Memory B cell (primary cell): ENCODE measurements around the gene GATAD2A.

Source experiments
- ATAC-seq: fragments of 150-1000 bp; cut with Tn5 transposase; 2 replicates; pipeline ENCODE4 v1.10.0; 2021; ENCODE audit warnings: low read depth, mild to moderate bottlenecking, moderate library complexity
- DNase-seq, 2 donors: peaks; one replicate each; pipeline ENCODE4 v3.0.0; 2022; ENCODE audit warnings: low spot score in 2 of 2
- H3K27ac Mint-ChIP-seq: one replicate; pipeline ENCODE4 v1.8.0; 2022; ENCODE audit warnings: mild to moderate bottlenecking, moderate library complexity, mixed read lengths
- H3K27me3 Mint-ChIP-seq: one replicate; pipeline ENCODE4 v1.8.0; 2022; ENCODE audit warnings: mixed read lengths
- H3K36me3 Mint-ChIP-seq: one replicate; pipeline ENCODE4 v1.8.0; 2022; ENCODE audit warnings: mild to moderate bottlenecking, mixed read lengths
- H3K4me1 Mint-ChIP-seq: one replicate; pipeline ENCODE4 v1.8.0; 2022; ENCODE audit warnings: mixed read lengths
- H3K4me3 Mint-ChIP-seq: one replicate; pipeline ENCODE4 v1.8.0; 2022; ENCODE audit warnings: mild to moderate bottlenecking, moderate library complexity, mixed read lengths
- H3K9me3 Mint-ChIP-seq: one replicate; pipeline ENCODE4 v1.8.0; 2022; ENCODE audit warnings: mixed read lengths

The GATAD2A gene

GRCh38 chr19:19539698-19540063 is 134.2 kb downstream of the GATAD2A start:
- no peak for DNase-seq

GRCh38 chr19:19540064-19540714 is 134.7 kb downstream of the GATAD2A start:
- peaks cover 17% of the 10 kb centered on the region for H3K4me1 Mint-ChIP-seq
- peak overlapping the region; percentile 62 for H3K4me3 Mint-ChIP-seq
- H3K27me3 Mint-ChIP-seq: peaks cover 23% of the 10 kb centered on the region
- no peaks in the 10 kb centered on the region for H3K9me3 Mint-ChIP-seq
- H3K36me3 Mint-ChIP-seq: no peaks in the 10 kb centered on the region
- ATAC-seq (peak; percentile 30), DNase-seq (peak in 1 of 2 donors; percentile 25)
- H3K27ac Mint-ChIP-seq: no peak overlapping the region

More at GRCh38 chr19:19539698-19540063, 134.2 kb downstream of the GATAD2A start:
- no peaks in the 10 kb centered on the region for H3K36me3 Mint-ChIP-seq
- peaks cover 17% of the 10 kb centered on the region for H3K4me1 Mint-ChIP-seq
- no peak for ATAC-seq
- H3K4me3 Mint-ChIP-seq: peak overlapping the region; percentile 11
- no peak overlapping the region for H3K27ac Mint-ChIP-seq
- H3K9me3 Mint-ChIP-seq: no peaks in the 10 kb centered on the region
- H3K27me3 Mint-ChIP-seq: peaks cover 23% of the 10 kb centered on the region

- Mint-ChIP-seq H3K27ac (no peak overlapping the region), H3K36me3 (no peaks in the 10 kb centered on the region), H3K4me1 (peaks cover 17% of the 10 kb centered on the region), H3K27me3 (peaks cover 23% of the 10 kb centered on the region), H3K4me3 (peak overlapping the region; percentile 62), H3K9me3 (no peaks in the 10 kb centered on the region)
- ATAC-seq: peak; percentile 77
- DNase-seq: peak; percentile 58 to 64
Observed at GRCh38 chr19:19540715-19541515, 135.4 kb downstream of the GATAD2A start.

DNA sequence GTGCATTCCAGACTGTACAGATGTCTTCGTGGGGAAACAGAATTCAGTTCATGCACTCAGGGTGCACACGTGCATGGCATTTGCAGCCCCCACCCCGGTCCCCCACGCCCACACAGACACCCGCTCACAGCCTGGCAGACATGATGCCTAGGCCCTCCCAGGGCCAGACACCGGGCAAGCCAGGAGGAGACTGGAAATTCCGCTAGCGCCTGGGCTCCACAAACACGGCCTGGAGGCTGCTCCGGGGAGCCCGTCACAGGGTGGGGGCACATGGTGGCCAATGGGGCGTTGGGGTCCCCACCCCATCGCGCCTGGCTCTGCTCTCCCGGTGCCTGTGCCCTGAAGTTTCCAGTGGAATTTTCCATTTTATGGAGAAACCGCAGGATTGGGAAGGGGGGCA is 136.1 kb downstream of the GATAD2A start:
- ATAC-seq: no peak
- Mint-ChIP-seq H3K4me3 (no peak overlapping the region), H3K27ac (no peak overlapping the region), H3K9me3 (no peaks in the 10 kb centered on the region), H3K36me3 (no peaks in the 10 kb centered on the region), H3K4me1 (peaks cover 17% of the 10 kb centered on the region), H3K27me3 (peaks cover 23% of the 10 kb centered on the region)
- DNase-seq: no peak

- peaks cover 17% of the 10 kb centered on the region for H3K4me1 Mint-ChIP-seq
- H3K36me3 Mint-ChIP-seq: no peaks in the 10 kb centered on the region
- no peak overlapping the region for H3K4me3 Mint-ChIP-seq
- ATAC-seq (no peak), DNase-seq (no peak)
- no peak overlapping the region for H3K27ac Mint-ChIP-seq
- H3K27me3 Mint-ChIP-seq: peaks cover 25% of the 10 kb centered on the region
- H3K9me3 Mint-ChIP-seq: no peaks in the 10 kb centered on the region
Observed at GRCh38 chr19:19542507-19542906, 137.0 kb downstream of the GATAD2A start.

DNA sequence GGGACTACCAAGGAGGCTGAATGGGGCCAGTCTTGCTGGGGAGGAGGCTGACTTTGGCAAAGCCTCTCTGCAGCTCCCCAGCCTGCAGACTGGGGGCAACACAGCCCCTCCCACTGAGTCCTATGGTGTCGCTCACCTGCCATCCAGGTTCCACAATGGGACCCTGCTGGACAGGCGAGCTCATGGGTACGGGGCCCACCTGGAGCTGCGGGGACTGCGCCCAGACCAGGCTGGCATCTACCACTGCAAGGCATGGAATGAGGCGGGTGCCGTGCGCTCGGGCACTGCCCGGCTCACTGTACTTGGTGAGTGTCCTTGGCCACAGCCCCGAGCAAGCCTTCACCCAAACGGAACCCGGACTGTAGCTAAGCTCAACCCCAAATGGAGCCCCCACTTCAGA is 137.6 kb downstream of the GATAD2A start:
- Mint-ChIP-seq H3K4me1 (peaks cover 13% of the 10 kb centered on the region), H3K27me3 (peaks cover 23% of the 10 kb centered on the region), H3K27ac (no peak overlapping the region), H3K4me3 (no peak overlapping the region), H3K36me3 (no peaks in the 10 kb centered on the region), H3K9me3 (no peaks in the 10 kb centered on the region)
- ATAC-seq (no peak), DNase-seq (no peak)

DNA sequence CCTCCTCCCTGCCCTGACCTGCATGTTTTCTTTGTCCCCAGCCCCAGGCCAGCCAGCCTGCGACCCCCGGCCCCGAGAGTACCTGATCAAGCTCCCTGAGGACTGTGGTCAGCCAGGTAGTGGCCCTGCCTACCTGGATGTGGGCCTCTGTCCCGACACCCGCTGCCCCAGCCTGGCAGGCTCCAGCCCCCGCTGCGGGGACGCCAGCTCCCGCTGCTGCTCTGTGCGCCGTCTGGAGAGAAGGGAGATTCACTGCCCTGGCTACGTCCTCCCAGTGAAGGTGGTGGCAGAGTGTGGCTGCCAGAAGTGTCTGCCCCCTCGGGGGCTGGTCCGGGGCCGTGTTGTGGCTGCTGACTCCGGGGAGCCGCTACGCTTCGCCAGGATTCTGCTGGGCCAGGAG is 138.2 kb downstream of the GATAD2A start:
- Mint-ChIP-seq H3K36me3 (no peaks in the 10 kb centered on the region), H3K4me3 (no peak overlapping the region), H3K9me3 (no peaks in the 10 kb centered on the region), H3K27ac (no peak overlapping the region), H3K27me3 (peaks cover 21% of the 10 kb centered on the region), H3K4me1 (peaks cover 10% of the 10 kb centered on the region)
- DNase-seq (no peak), ATAC-seq (no peak)

GRCh38 chr19:19544257-19544953 is 138.9 kb downstream of the GATAD2A start:
- H3K4me3 Mint-ChIP-seq: no peak overlapping the region
- H3K36me3 Mint-ChIP-seq: no peaks in the 10 kb centered on the region
- ATAC-seq (no peak), DNase-seq (no peak)
- peaks cover 21% of the 10 kb centered on the region for H3K27me3 Mint-ChIP-seq
- H3K4me1 Mint-ChIP-seq: peaks cover 6% of the 10 kb centered on the region
- no peaks in the 10 kb centered on the region for H3K9me3 Mint-ChIP-seq
- no peak overlapping the region for H3K27ac Mint-ChIP-seq

DNA sequence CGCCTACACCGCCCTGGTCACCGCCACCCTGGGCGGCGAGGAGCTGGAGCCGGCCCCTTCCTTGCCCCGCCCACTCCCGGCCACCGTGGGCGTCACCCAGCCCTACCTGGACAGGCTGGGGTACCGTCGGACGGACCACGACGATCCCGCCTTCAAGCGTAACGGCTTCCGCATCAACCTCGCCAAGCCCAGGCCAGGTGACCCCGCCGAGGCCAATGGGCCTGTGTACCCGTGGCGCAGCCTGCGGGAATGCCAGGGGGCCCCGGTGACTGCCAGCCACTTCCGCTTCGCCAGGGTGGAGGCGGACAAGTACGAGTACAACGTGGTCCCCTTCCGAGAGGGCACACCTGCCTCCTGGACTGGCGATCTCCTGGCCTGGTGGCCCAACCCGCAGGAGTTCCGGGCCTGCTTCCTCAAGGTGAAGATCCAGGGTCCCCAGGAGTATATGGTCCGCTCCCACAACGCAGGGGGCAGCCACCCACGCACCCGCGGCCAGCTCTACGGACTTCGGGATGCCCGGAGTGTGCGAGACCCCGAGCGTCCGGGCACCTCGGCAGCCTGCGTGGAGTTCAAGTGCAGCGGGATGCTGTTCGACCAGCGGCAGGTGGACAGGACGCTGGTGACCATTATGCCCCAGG is 139.6 kb downstream of the GATAD2A start:
- Mint-ChIP-seq H3K9me3 (no peaks in the 10 kb centered on the region), H3K36me3 (no peaks in the 10 kb centered on the region), H3K27ac (no peak overlapping the region), H3K4me3 (no peak overlapping the region), H3K27me3 (peaks cover 26% of the 10 kb centered on the region), H3K4me1 (peaks cover 6% of the 10 kb centered on the region)
- ATAC-seq (no peak), DNase-seq (no peak)

DNA sequence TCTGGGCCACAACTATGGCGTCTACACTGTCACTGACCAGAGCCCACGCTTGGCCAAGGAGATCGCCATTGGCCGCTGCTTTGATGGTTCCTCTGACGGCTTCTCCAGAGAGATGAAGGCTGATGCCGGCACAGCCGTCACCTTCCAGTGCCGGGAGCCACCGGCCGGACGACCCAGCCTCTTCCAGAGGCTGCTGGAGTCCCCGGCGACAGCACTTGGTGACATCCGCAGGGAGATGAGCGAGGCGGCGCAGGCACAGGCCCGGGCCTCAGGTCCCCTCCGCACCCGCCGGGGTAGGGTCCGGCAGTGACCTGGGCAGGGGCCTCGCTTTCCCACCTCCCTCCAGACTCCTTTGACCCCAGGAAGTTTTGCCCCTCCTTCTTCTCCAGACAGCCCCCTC is 140.2 kb downstream of the GATAD2A start:
- Mint-ChIP-seq H3K27ac (no peak overlapping the region), H3K27me3 (peaks cover 25% of the 10 kb centered on the region), H3K4me3 (no peak overlapping the region), H3K36me3 (no peaks in the 10 kb centered on the region), H3K4me1 (peaks cover 4% of the 10 kb centered on the region), H3K9me3 (no peaks in the 10 kb centered on the region)
- DNase-seq (no peak), ATAC-seq (no peak)

DNA sequence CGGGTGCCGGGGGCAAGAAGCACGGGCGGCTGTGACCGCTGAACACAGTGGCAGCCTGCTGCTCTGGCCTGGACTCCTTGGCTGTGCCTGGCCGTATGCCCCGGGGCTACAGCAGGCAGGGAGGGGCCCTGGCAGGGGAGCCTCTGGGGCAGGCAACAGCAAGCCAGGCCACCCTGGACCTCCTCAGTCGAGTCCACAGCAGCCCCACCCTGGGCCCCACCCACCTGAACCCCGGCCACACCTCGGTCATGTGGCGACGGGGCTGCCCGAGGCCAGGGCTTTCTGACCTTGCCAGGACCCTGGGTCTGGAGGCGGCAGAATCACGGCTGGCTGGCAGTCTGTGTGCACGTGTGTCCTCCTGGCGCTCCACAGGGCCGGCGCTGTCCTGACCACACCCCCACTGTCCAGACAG is 141.3 kb downstream of the GATAD2A start:
- Mint-ChIP-seq H3K27me3 (peaks cover 20% of the 10 kb centered on the region), H3K36me3 (no peaks in the 10 kb centered on the region), H3K4me3 (no peak overlapping the region), H3K4me1 (peaks cover 3% of the 10 kb centered on the region), H3K9me3 (no peaks in the 10 kb centered on the region), H3K27ac (no peak overlapping the region)
- no peak for ATAC-seq
- DNase-seq: no peak

DNA sequence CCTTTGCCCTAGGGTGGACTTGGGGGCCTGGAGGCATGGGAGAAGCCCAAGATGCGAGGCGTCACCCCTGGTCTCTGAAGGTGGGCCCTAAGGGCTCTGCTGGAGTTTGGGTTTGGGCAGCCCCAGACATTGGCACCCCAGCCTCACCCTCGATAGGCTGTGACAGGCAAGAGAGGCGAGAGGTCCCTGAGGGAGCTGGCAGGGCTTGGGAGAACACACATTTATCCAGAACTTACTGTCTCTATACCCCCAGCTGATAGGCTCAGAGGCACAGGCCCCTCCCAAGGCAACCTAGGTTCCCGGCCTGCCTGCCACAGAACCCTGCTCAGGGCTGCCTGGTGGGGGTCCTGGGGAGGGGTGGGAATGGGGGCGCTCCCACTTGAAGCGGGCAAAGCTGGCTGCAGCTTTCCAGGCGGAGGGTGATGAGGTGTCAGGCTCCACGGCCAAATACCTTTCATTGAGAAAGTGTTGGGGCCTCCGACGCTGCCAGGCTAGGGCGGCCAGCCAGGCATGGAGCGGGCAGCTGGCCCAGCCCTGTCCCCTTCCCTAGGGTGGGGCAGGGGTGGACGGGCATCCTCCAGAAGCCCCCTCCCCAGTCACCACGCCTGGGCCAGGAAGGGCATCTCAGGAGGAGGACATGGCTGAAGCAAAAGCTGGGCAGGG is 142.3 kb downstream of the GATAD2A start:
- Mint-ChIP-seq H3K4me3 (no peak overlapping the region), H3K36me3 (no peaks in the 10 kb centered on the region), H3K27me3 (peaks cover 15% of the 10 kb centered on the region), H3K4me1 (no peaks in the 10 kb centered on the region), H3K27ac (peak overlapping the region; percentile 41), H3K9me3 (no peaks in the 10 kb centered on the region)
- no peak for DNase-seq
- ATAC-seq: no peak

DNA sequence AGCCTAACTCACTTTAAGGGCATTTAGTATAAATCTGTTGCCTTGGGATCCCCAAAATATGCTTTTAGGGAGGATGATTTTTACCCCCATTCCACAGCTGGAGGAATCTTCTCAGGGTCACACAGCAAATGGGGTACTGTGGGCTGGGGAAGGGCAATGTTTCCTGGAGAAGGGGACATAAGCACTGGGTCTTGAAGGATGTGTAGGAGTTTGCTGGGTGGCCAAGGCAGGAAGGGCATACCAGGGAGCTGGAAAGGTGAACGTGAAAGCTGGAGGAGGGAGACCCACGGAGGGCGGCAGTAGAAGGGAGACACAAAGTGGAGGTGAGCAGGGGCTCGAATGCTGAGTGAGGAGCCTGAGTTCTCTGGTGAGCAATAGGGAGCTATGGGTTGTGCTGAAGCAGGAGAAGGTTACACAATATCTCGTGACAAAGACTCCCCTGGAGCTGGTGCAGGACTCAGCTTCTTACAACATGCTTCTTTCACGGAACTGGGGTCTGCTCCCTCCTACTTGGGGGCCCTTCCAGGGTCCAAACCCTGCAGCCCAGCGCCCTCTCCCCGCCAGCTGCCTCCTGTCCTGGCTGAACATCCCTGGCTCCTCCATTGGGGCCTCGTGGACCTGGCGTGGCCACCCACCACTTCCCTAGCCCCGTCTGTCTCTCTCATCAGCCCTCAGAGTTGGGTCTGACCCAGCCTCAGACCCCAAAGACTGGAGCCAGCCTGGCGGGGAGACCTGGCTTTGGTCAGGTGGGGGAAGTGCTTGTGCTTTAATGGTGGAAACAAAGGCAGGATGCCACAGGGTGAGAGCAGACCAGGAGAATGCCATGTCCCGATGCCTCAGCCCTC is 143.7 kb downstream of the GATAD2A start:
- no peak for DNase-seq
- no peak overlapping the region for H3K27ac Mint-ChIP-seq

More for the DNA sequence above, 143.7 kb downstream of the GATAD2A start:
- Mint-ChIP-seq H3K4me1 (no peaks in the 10 kb centered on the region), H3K9me3 (no peaks in the 10 kb centered on the region), H3K4me3 (no peak overlapping the region), H3K36me3 (no peaks in the 10 kb centered on the region), H3K27me3 (peaks cover 12% of the 10 kb centered on the region)
- no peak for ATAC-seq
